ENCODE measurements around the gene PSPC1.
"Not testable (repeated sequence)": the region's sequence is repeated elsewhere in the genome, so short reads cannot be mapped to it uniquely, and the experiment has no call there.

The PSPC1 gene

GRCh38 chr13:19782727-19783682 lies at the start of gene PSPC1:
PSPC1 (minus strand) TSS chr13:19782945; CDS start chr13:19782757, 188 bp downstream.
- DNase-seq: peak; percentile 93

- DNase-seq: no peak
Measured at GRCh38 chr13:19822673-19823072, 39.9 kb upstream of the PSPC1 start.

- peak; percentile 15 for DNase-seq
Measured at GRCh38 chr13:19818223-19818842, 35.6 kb upstream of the PSPC1 start.

GRCh38 chr13:19817510-19818158 lies 34.9 kb upstream of the PSPC1 start:
- no peak for DNase-seq

GRCh38 chr13:19817106-19817505 lies 34.4 kb upstream of the PSPC1 start:
- no peak for DNase-seq

GRCh38 chr13:19815842-19816241 lies 33.1 kb upstream of the PSPC1 start:
- not testable (repeated sequence) for DNase-seq

GRCh38 chr13:19810996-19811881 lies 28.5 kb upstream of the PSPC1 start:
- DNase-seq: no peak

GRCh38 chr13:19810151-19810550 lies 27.4 kb upstream of the PSPC1 start:
- DNase-seq: no peak

- no peak for DNase-seq
Measured at GRCh38 chr13:19805765-19806164, 23.0 kb upstream of the PSPC1 start.

- no peak for DNase-seq
Measured at GRCh38 chr13:19795956-19796355, 13.2 kb upstream of the PSPC1 start.

GRCh38 chr13:19794631-19795030 lies 11.9 kb upstream of the PSPC1 start:
- DNase-seq: no peak

- no peak for DNase-seq
Measured at GRCh38 chr13:19791953-19792537, 9.3 kb upstream of the PSPC1 start.

- peak; percentile 49 for DNase-seq
Measured at GRCh38 chr13:19782049-19782726, 557 bp downstream of the PSPC1 start.

- DNase-seq: no peak
Measured at GRCh38 chr13:19781526-19781925, 1.2 kb downstream of the PSPC1 start.

GRCh38 chr13:19780753-19781418 lies 1.9 kb downstream of the PSPC1 start:
- DNase-seq: not testable (repeated sequence)

GRCh38 chr13:19772306-19772705 lies 10.4 kb downstream of the PSPC1 start:
- DNase-seq: no peak

- no peak for DNase-seq
Measured at GRCh38 chr13:19769854-19770253, 12.9 kb downstream of the PSPC1 start.

- no peak for DNase-seq
Measured at GRCh38 chr13:19767966-19768365, 14.8 kb downstream of the PSPC1 start.

GRCh38 chr13:19766591-19766990 lies 16.2 kb downstream of the PSPC1 start:
- no peak for DNase-seq

GRCh38 chr13:19764237-19764636 lies 18.5 kb downstream of the PSPC1 start:
- DNase-seq: no peak

GRCh38 chr13:19763618-19764017 lies 19.1 kb downstream of the PSPC1 start:
- no peak for DNase-seq

Measured in stimulated activated CD4-positive, alpha-beta T cell treated with anti-CD3 and anti-CD28 coated beads, Interleukin-12 subunit alpha, Interleukin-12 subunit beta, amount 100 ng/mL, for 4 hours (primary cell).